Endodermal cell (in vitro differentiated cells): ENCODE data around the gene P2RY1. TPM values are rescaled to one million over a fixed set of nuclear protein-coding genes. Genes with fewer than 3 reads are reported as not detected.

ENCODE experiments used
- DNase-seq: peaks from one replicate; pipeline ENCODE4 v3.0.0-alpha.2; 2017
- H3K27ac ChIP-seq: 2 replicates; pipeline ENCODE4 v1.5.1; 2013; ENCODE audit warnings: mild to moderate bottlenecking, low read depth, low read length, moderate library complexity
- H3K27me3 ChIP-seq: 2 replicates; pipeline ENCODE4 v1.6.1; 2013; ENCODE audit warnings: mild to moderate bottlenecking, low read length, moderate library complexity; ENCODE audit not compliant: insufficient read depth, control insufficient read depth, poor library complexity, severe bottlenecking
- H3K36me3 ChIP-seq: 2 replicates; pipeline ENCODE4 v1.7.0; 2013; ENCODE audit warnings: mild to moderate bottlenecking, low read length, moderate library complexity; ENCODE audit not compliant: control insufficient read depth, insufficient read depth
- H3K4me1 ChIP-seq: one replicate; pipeline ENCODE4 v1.7.0; 2013; ENCODE audit warnings: low read length; ENCODE audit not compliant: control insufficient read depth, insufficient read depth
- H3K4me3 ChIP-seq: 2 replicates; pipeline ENCODE4 v1.5.1; 2013; ENCODE audit warnings: mild to moderate bottlenecking, low read length, moderate library complexity
- H3K9ac ChIP-seq: 2 replicates; pipeline ENCODE4 v1.6.1; 2013; ENCODE audit warnings: mild to moderate bottlenecking, low read length, moderate library complexity; ENCODE audit not compliant: poor library complexity, severe bottlenecking; ENCODE audit errors: extremely low read depth
- H3K9me3 ChIP-seq: 2 replicates; pipeline ENCODE4 v1.6.1; 2013; ENCODE audit warnings: mild to moderate bottlenecking, low read length, moderate library complexity; ENCODE audit not compliant: control insufficient read depth
- H3K27ac Mint-ChIP-seq: 2 replicates; pipeline ENCODE4 v1.8.0; 2020; ENCODE audit warnings: mixed read lengths
- H3K27me3 Mint-ChIP-seq: 2 replicates; pipeline ENCODE4 v1.8.0; 2021; ENCODE audit warnings: mild to moderate bottlenecking, mixed read lengths; ENCODE audit not compliant: insufficient read depth
- H3K36me3 Mint-ChIP-seq: 2 replicates; pipeline ENCODE4 v1.8.0; 2020; ENCODE audit warnings: low read depth, mixed read lengths
- H3K4me1 Mint-ChIP-seq: 2 replicates; pipeline ENCODE4 v1.8.0; 2020; ENCODE audit warnings: mixed read lengths
- H3K4me3 Mint-ChIP-seq: 2 replicates; pipeline ENCODE4 v1.8.0; 2020; ENCODE audit warnings: mild to moderate bottlenecking, moderate library complexity, mixed read lengths
- H3K9me3 Mint-ChIP-seq: 2 replicates; pipeline ENCODE4 v1.8.0; 2020; ENCODE audit warnings: mild to moderate bottlenecking, mixed read lengths
- WGBS, 2 experiments: methylation state at CpG; one replicate each; pipeline versions ENCODE4 v1.1.5 to v1.1.7; 2013; ENCODE audit warnings: missing lambda C conversion rate in 2 of 2, mixed read lengths in 1 of 2; ENCODE audit not compliant: insufficient coverage in 1 of 2, insufficient read length in 1 of 2; 5-methylcytosine and 5-hydroxymethylcytosine counted together
- total RNA-seq, 2 donors: library from RNA; stranded (reverse); fragmentation: NEBNext Ultra II Directional in 1 of 2; extraction: Animal tissue kit (Norgen Biotek cat#: 25700) in 1 of 2; gene quantifications; 2 replicates in 1 of 2; 3 replicates in 1 of 2; pipeline ENCODE4 v1.2.1, GENCODE V29; 2021
- TF ChIP-seq, protein P1 (sequence below): fragments of 200-600 bp; sonication (generic); conservative IDR thresholded peaks from 2 replicates; pipeline ENCODE4 v1.5.0; 2021; ENCODE audit warnings: antibody characterized with exemption, mild to moderate bottlenecking

Gene P2RY1
- total RNA-seq, 2 donors from 2014 or later, result 7.6 to 10.4 TPM

DNA sequence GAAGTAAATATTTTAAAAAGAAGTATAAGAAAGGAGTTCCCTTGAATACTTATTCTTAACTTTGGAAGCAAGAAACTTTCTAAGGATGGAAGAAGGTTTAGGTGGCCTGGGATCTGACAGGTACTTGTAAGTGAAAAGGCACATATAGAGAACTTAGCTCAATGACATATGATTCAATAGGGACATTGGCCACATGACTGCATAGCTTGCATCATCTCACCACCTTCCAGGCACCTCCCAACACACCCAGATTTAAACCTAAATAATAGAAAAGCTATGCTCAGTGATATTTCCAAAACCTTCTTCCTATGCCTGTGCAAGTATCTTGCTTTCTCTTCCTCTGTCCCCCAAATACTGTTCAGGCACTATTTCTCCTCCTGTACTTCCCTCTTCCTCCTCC lies 4.7 kb upstream of the P2RY1 start:
- Mint-ChIP-seq H3K27ac (no peak overlapping the region), H3K36me3 (no peaks in the 10 kb centered on the region), H3K27me3 (peaks cover 5% of the 10 kb centered on the region), H3K4me3 (no peak overlapping the region), H3K9me3 (no peaks in the 10 kb centered on the region), H3K4me1 (peaks cover 3% of the 10 kb centered on the region)
- no peak overlapping the region for H3K9ac ChIP-seq
- H3K4me1 ChIP-seq, result no peaks in the 10 kb centered on the region
- TF ChIP-seq, protein P1, sequence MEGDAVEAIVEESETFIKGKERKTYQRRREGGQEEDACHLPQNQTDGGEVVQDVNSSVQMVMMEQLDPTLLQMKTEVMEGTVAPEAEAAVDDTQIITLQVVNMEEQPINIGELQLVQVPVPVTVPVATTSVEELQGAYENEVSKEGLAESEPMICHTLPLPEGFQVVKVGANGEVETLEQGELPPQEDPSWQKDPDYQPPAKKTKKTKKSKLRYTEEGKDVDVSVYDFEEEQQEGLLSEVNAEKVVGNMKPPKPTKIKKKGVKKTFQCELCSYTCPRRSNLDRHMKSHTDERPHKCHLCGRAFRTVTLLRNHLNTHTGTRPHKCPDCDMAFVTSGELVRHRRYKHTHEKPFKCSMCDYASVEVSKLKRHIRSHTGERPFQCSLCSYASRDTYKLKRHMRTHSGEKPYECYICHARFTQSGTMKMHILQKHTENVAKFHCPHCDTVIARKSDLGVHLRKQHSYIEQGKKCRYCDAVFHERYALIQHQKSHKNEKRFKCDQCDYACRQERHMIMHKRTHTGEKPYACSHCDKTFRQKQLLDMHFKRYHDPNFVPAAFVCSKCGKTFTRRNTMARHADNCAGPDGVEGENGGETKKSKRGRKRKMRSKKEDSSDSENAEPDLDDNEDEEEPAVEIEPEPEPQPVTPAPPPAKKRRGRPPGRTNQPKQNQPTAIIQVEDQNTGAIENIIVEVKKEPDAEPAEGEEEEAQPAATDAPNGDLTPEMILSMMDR, result no peak
- no peaks in the 10 kb centered on the region for H3K36me3 ChIP-seq
- no peaks in the 10 kb centered on the region for H3K9me3 ChIP-seq
- no peak for DNase-seq
- H3K27me3 ChIP-seq, result no peaks in the 10 kb centered on the region
- H3K4me3 ChIP-seq, result no peak overlapping the region
- no peak overlapping the region for H3K27ac ChIP-seq

DNA sequence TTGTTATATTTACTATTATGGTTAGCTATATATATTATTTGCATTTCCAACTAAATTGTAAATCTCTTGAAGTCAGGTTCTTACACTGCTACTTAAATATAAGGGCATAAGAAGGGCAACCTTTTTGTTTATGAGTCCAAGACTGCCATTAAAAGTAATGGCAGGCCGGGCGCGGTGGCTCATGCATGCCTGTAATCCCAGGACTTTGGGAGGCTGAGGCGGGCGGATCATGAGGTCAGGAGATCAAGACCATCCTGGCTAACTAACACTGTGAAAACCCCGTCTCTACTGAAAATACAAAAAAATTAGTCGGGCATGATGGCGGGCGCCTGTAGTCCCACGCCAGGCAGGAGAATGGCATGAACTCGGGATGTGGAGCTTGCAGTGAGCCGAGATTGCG lies 2.9 kb upstream of the P2RY1 start:
- H3K27ac ChIP-seq, result no peak overlapping the region
- H3K27me3 Mint-ChIP-seq, result peaks cover 20% of the 10 kb centered on the region
- no peaks in the 10 kb centered on the region for H3K9me3 Mint-ChIP-seq
- H3K9me3 ChIP-seq, result no peaks in the 10 kb centered on the region
- H3K4me1 Mint-ChIP-seq, result peaks cover 16% of the 10 kb centered on the region
- no peak for DNase-seq
- no peak overlapping the region for H3K4me3 ChIP-seq
- H3K9ac ChIP-seq, result no peak overlapping the region
- H3K36me3 ChIP-seq, result no peaks in the 10 kb centered on the region
- no peak overlapping the region for H3K27ac Mint-ChIP-seq
- TF ChIP-seq, protein P1, result no peak
- no peaks in the 10 kb centered on the region for H3K4me1 ChIP-seq
- H3K27me3 ChIP-seq, result peaks cover 9% of the 10 kb centered on the region
- 96 to 97% methylated on average over 10 to 13 of the region's 13 CpGs for WGBS, 2 experiments
- no peak overlapping the region for H3K4me3 Mint-ChIP-seq
- no peaks in the 10 kb centered on the region for H3K36me3 Mint-ChIP-seq

DNA sequence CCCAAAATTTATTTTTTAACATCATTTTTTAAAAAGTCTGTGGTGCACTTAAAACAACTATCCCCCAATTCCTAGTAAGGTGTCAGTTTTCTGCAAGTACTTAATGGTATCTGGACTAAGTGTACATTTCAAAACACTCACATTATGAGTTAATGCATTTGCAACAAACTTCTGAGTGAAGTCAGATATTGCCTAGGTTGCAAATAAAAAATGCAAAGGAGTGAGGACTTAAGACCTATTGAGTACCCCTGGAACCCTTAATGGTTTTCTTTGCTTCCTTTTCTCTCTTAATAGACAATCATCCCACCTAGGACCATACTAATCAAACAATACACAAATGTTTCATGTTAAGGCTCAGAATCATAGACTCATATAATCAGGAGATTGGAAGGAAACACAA lies 1.8 kb upstream of the P2RY1 start:
- Histone ChIP-seq H3K9me3 (no peaks in the 10 kb centered on the region), H3K27me3 (peaks cover 9% of the 10 kb centered on the region), H3K36me3 (no peaks in the 10 kb centered on the region), H3K4me3 (no peak overlapping the region), H3K27ac (no peak overlapping the region), H3K4me1 (no peaks in the 10 kb centered on the region), H3K9ac (no peak overlapping the region)
- Mint-ChIP-seq H3K36me3 (no peaks in the 10 kb centered on the region), H3K4me1 (peaks cover 24% of the 10 kb centered on the region), H3K4me3 (no peak overlapping the region), H3K27me3 (peaks cover 23% of the 10 kb centered on the region), H3K27ac (no peak overlapping the region), H3K9me3 (no peaks in the 10 kb centered on the region)
- TF ChIP-seq, protein P1, result no peak
- DNase-seq, result no peak
